HG02970 (cell line): ENCODE measurements around the gene POU2F1.

Source experiments
- ATAC-seq: cut with Tn5 transposase; IDR thresholded peaks from one replicate; pipeline ENCODE4 v1.9.1; 2021; ENCODE audit warnings: mild to moderate bottlenecking, moderate library complexity, moderate number of reproducible peaks; ENCODE audit not compliant: unreplicated experiment, low FRiP score

Gene POU2F1

GRCh38 chr1:167456524-167456923 is 235.8 kb downstream of the POU2F1 start:
- no peak for ATAC-seq

- no peak for ATAC-seq
These were observed 236.2 kb downstream of the POU2F1 start for GRCh38 chr1:167456926-167457325.

- no peak for ATAC-seq
These were observed 237.4 kb downstream of the POU2F1 start for GRCh38 chr1:167457936-167458584.

GRCh38 chr1:167460836-167461235 is 240.2 kb downstream of the POU2F1 start:
- no peak for ATAC-seq

GRCh38 chr1:167462341-167462740 is 241.7 kb downstream of the POU2F1 start:
- ATAC-seq: no peak

- no peak for ATAC-seq
These were observed 242.4 kb downstream of the POU2F1 start for GRCh38 chr1:167463080-167463479.

GRCh38 chr1:167463875-167464575 is 243.3 kb downstream of the POU2F1 start:
- no peak for ATAC-seq

- no peak for ATAC-seq
These were observed 244.3 kb downstream of the POU2F1 start for GRCh38 chr1:167465018-167465417.

GRCh38 chr1:167465743-167466142 is 245.1 kb downstream of the POU2F1 start:
- no peak for ATAC-seq

GRCh38 chr1:167467126-167467710 is 246.5 kb downstream of the POU2F1 start:
- no peak for ATAC-seq

- ATAC-seq: no peak
These were observed 247.1 kb downstream of the POU2F1 start for GRCh38 chr1:167467752-167468151.

- ATAC-seq: no peak
These were observed 248.7 kb downstream of the POU2F1 start for GRCh38 chr1:167469280-167469965.

- ATAC-seq: no peak
These were observed 250.9 kb downstream of the POU2F1 start for GRCh38 chr1:167471568-167471967.

GRCh38 chr1:167472752-167473521 is 252.3 kb downstream of the POU2F1 start:
- ATAC-seq: no peak

- ATAC-seq: no peak
These were observed 253.1 kb downstream of the POU2F1 start for GRCh38 chr1:167473761-167474160.

- ATAC-seq: no peak
These were observed 253.5 kb downstream of the POU2F1 start for GRCh38 chr1:167474191-167474641.

- no peak for ATAC-seq
These were observed 255.4 kb downstream of the POU2F1 start for GRCh38 chr1:167476061-167476460.
